ENCODE data around the gene KCNAB2. TPM values are rescaled to one million over a fixed set of nuclear protein-coding genes. Genes with fewer than 3 reads are reported as not detected.

Gene KCNAB2
- total RNA-seq, 1 donor from 2014 or later, result 2.2 TPM

- no peaks in the 10 kb centered on the region for H3K9me3 Mint-ChIP-seq
- no peaks in the 10 kb centered on the region for H3K27me3 ChIP-seq
- DNase-seq (ENCODE audit: low spot score), result no peak
- no peaks in the 10 kb centered on the region for H3F3A ChIP-seq (ENCODE audit: low read depth)
- no peak overlapping the region for H3K4me2 ChIP-seq
- H3K27me3 Mint-ChIP-seq (ENCODE audit: insufficient read depth, low read depth), result peaks cover 6% of the 10 kb centered on the region
- no peak overlapping the region for H3K9ac ChIP-seq
- peaks cover 5% of the 10 kb centered on the region for H3K4me1 ChIP-seq
- no peak overlapping the region for H3K4me3 ChIP-seq
- peaks cover 18% of the 10 kb centered on the region for H3K4me1 Mint-ChIP-seq
- H3K79me2 ChIP-seq (ENCODE audit: low read depth), result no peaks in the 10 kb centered on the region
- no peak overlapping the region for H2AFZ ChIP-seq (replicated peaks)
- no peak overlapping the region for H3K27ac Mint-ChIP-seq
- TF ChIP-seq CTCF (IDR thresholded peaks at IDR 0.05) (no peak), EZH2 (IDR thresholded peaks at IDR 0.05) (no peak), EZH2phosphoT487 (IDR thresholded peaks at IDR 0.05) (no peak)
- no peak overlapping the region for H3K4me3 Mint-ChIP-seq
- no peaks in the 10 kb centered on the region for H3K9me3 ChIP-seq (ENCODE audit: low read depth)
- no peaks in the 10 kb centered on the region for H3K36me3 ChIP-seq
- H3K36me3 Mint-ChIP-seq, result no peaks in the 10 kb centered on the region
- peaks cover 22% of the 10 kb centered on the region for H4K20me1 ChIP-seq (ENCODE audit: low read depth)
- no peak overlapping the region for H3K27ac ChIP-seq
Measured at GRCh38 chr1:6046279-6046678, 591 bp downstream of the KCNAB2 start.

- Mint-ChIP-seq H3K27ac (no peak overlapping the region), H3K4me3 (no peak overlapping the region), H3K4me1 (peaks cover 28% of the 10 kb centered on the region), H3K9me3 (no peaks in the 10 kb centered on the region), H3K27me3 (ENCODE audit: insufficient read depth, low read depth) (peaks cover 6% of the 10 kb centered on the region), H3K36me3 (no peaks in the 10 kb centered on the region)
- no peak for TF ChIP-seq EZH2 (IDR thresholded peaks at IDR 0.05)
- TF ChIP-seq CTCF (IDR thresholded peaks at IDR 0.05), result no peak
- TF ChIP-seq EZH2phosphoT487 (IDR thresholded peaks at IDR 0.05), result no peak
- peaks cover 34% of the 10 kb centered on the region for H4K20me1 ChIP-seq (ENCODE audit: low read depth)
- no peaks in the 10 kb centered on the region for H3K9me3 ChIP-seq (ENCODE audit: low read depth)
- H3K4me2 ChIP-seq, result no peak overlapping the region
- no peak overlapping the region for H3K27ac ChIP-seq
- no peaks in the 10 kb centered on the region for H3K79me2 ChIP-seq (ENCODE audit: low read depth)
- H3F3A ChIP-seq (ENCODE audit: low read depth), result no peaks in the 10 kb centered on the region
- no peak overlapping the region for H3K9ac ChIP-seq
- no peak for DNase-seq (ENCODE audit: low spot score)
- H3K36me3 ChIP-seq, result no peaks in the 10 kb centered on the region
- no peak overlapping the region for H2AFZ ChIP-seq (replicated peaks)
- H3K4me1 ChIP-seq, result peaks cover 14% of the 10 kb centered on the region
- no peak overlapping the region for H3K4me3 ChIP-seq
- no peaks in the 10 kb centered on the region for H3K27me3 ChIP-seq
Measured at GRCh38 chr1:6048179-6048867, 2.6 kb downstream of the KCNAB2 start.

GRCh38 chr1:6049419-6049818, 3.7 kb downstream of the KCNAB2 start:
- H4K20me1 ChIP-seq (ENCODE audit: low read depth), result peaks cover 34% of the 10 kb centered on the region
- Mint-ChIP-seq H3K27ac (no peak overlapping the region), H3K27me3 (ENCODE audit: insufficient read depth, low read depth) (peaks cover 6% of the 10 kb centered on the region), H3K36me3 (no peaks in the 10 kb centered on the region), H3K4me3 (no peak overlapping the region), H3K4me1 (peaks cover 29% of the 10 kb centered on the region), H3K9me3 (no peaks in the 10 kb centered on the region)
- H3K27ac ChIP-seq, result no peak overlapping the region
- DNase-seq (ENCODE audit: low spot score), result no peak
- no peaks in the 10 kb centered on the region for H3K36me3 ChIP-seq
- peaks cover 15% of the 10 kb centered on the region for H3K4me1 ChIP-seq
- no peak overlapping the region for H3K4me3 ChIP-seq
- H3K9me3 ChIP-seq (ENCODE audit: low read depth), result no peaks in the 10 kb centered on the region
- no peaks in the 10 kb centered on the region for H3K79me2 ChIP-seq (ENCODE audit: low read depth)
- H3K9ac ChIP-seq, result no peak overlapping the region
- no peak overlapping the region for H3K4me2 ChIP-seq
- no peaks in the 10 kb centered on the region for H3K27me3 ChIP-seq
- TF ChIP-seq EZH2phosphoT487 (IDR thresholded peaks at IDR 0.05) (no peak), CTCF (IDR thresholded peaks at IDR 0.05) (no peak), EZH2 (IDR thresholded peaks at IDR 0.05) (no peak)
- H2AFZ ChIP-seq (replicated peaks), result no peak overlapping the region
- H3F3A ChIP-seq (ENCODE audit: low read depth), result no peaks in the 10 kb centered on the region
